Measurements from ENCODE around the gene FRYL. TPM values are rescaled to one million over a fixed set of nuclear protein-coding genes. Genes with fewer than 3 reads are reported as not detected.
"Not testable (repeated sequence)": the region's sequence is repeated elsewhere in the genome, so short reads cannot be mapped to it uniquely, and the experiment has no call there.

FRYL gene
- total and polyA plus RNA-seq, 9 donors, result 14.9 to 38.3 (median 20.3) TPM

DNA sequence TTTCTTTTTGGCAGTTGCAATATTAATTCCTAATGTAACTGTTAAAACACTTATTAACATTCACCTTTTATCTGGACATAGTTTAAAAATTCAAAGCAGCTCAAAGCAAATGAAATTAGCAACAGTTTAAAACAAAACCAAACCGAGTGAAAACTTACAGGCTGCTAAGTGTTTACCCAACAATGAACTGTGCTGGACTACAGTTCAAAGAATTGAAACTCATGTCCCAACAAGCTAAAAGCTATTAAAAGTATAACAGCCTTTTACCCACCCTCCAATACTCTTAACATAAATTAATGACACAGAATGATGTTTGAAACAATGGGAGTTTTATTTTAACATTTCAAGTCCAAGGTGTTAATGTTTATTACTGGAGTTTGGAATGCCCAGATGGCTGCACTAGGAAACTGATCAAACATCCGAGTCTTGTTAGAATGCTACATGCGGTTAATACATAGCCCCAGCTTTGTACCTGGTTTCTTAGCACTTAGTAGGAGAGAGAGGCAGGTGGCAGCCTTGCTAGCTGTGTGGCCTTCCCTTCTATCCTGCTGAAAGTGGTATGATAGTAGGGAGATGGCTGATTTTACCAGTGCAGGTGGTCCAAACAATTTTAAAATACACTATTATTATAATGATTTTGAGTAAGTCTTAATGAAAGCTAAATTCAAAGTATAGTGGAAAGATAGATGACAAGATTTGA, 21.1 kb upstream of the FRYL start:
- no peak for DNase-seq
- H3K9me3 ChIP-seq (replicated peaks; ENCODE audit: control insufficient read depth, low read depth, low read length), result no peaks in the 10 kb centered on the region
- H3K36me3 ChIP-seq (ENCODE audit: control insufficient read depth, insufficient read depth, low read length), result no peaks in the 10 kb centered on the region
- no peaks in the 10 kb centered on the region for H3K27me3 ChIP-seq (ENCODE audit: control insufficient read depth, insufficient read depth, low read length)
- H3K27ac ChIP-seq (ENCODE audit: low read length), result no peak overlapping the region
- no CpG with 5 or more reads among the region's 3 CpGs for WGBS (ENCODE audit: insufficient coverage)
- peaks cover 2% of the 10 kb centered on the region for H3K4me1 ChIP-seq (ENCODE audit: control insufficient read depth, insufficient read depth, low read length)
- no peak overlapping the region for H3K4me3 ChIP-seq (ENCODE audit: low read length)

DNA sequence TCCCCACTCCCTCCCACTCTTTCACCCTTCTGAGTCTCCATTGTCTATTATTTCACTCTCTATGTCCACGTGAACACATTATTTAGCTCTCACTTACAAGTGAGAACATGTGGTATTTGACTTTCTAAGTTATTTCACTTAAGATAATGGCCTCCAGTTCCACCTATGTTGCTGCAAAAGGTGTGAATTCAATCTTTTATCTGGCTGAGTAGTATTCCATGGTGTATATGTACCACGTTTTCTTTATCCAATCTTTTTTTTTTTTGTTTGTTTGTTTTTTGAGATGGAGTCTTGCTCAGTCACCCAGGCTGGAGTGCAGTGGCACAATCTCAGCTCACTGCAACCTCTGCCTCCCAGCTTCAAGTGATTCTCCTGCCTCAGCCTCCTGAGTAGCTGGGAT, 20.1 kb upstream of the FRYL start:
- H3K27me3 ChIP-seq (ENCODE audit: control insufficient read depth, insufficient read depth, low read length); H3K9me3 ChIP-seq (replicated peaks; ENCODE audit: control insufficient read depth, low read depth, low read length); H3K36me3 ChIP-seq (ENCODE audit: control insufficient read depth, insufficient read depth, low read length); DNase-seq; H3K4me3 ChIP-seq (ENCODE audit: low read length); H3K27ac ChIP-seq (ENCODE audit: low read length); H3K4me1 ChIP-seq (ENCODE audit: control insufficient read depth, insufficient read depth, low read length): not testable (repeated sequence)
- WGBS (ENCODE audit: insufficient coverage), result no CpG with 5 or more reads among the region's 2 CpGs

DNA sequence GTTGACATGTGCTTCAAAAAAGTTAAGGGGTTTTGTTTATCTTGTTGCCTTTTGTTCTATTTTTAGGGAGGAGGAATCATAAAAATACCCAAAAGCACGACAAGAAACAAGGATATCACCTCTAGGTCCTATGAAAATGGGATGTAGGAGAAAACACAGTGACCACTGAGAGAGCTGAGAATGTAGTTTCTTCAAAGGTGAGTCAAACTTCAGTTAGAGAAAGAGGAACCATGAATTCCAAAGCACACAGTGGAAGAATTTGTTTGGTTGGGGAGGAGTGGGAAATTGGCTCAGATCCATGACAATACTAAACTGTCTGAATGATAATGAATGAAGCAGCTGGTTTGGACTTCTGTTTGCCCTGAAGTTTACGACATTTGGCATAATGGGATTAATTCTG, 19.1 kb upstream of the FRYL start:
- Histone ChIP-seq H3K27me3 (ENCODE audit: control insufficient read depth, insufficient read depth, low read length) (no peaks in the 10 kb centered on the region), H3K4me1 (ENCODE audit: control insufficient read depth, insufficient read depth, low read length) (peaks cover 2% of the 10 kb centered on the region), H3K36me3 (ENCODE audit: control insufficient read depth, insufficient read depth, low read length) (no peaks in the 10 kb centered on the region), H3K4me3 (ENCODE audit: low read length) (no peak overlapping the region), H3K9me3 (replicated peaks; ENCODE audit: control insufficient read depth, low read depth, low read length) (no peaks in the 10 kb centered on the region), H3K27ac (ENCODE audit: low read length) (no peak overlapping the region)
- no peak for DNase-seq
- WGBS (ENCODE audit: insufficient coverage), result no CpG with 5 or more reads among the region's 2 CpGs

DNA sequence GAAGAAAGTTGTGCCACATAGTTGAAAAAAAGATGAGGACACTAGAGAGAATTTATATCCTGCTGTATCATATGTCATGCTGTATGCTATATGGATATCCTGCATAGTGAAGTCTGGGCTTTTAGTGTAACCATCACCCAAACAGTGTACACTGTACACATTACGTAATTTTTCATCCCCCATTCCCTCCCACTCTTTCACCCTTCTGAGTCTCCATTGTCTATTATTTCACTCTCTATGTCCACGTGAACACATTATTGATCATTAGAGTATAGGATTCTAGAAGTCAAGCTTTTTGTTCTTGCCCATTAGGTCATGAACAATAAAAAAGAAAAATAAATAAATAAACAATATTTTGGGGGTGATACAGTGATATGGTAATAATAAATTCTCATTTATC, 18.0 kb upstream of the FRYL start:
- H3K9me3 ChIP-seq (replicated peaks; ENCODE audit: control insufficient read depth, low read depth, low read length), result no peaks in the 10 kb centered on the region
- H3K36me3 ChIP-seq (ENCODE audit: control insufficient read depth, insufficient read depth, low read length), result no peaks in the 10 kb centered on the region
- H3K27me3 ChIP-seq (ENCODE audit: control insufficient read depth, insufficient read depth, low read length), result no peaks in the 10 kb centered on the region
- H3K27ac ChIP-seq (ENCODE audit: low read length), result no peak overlapping the region
- DNase-seq, result no peak
- H3K4me1 ChIP-seq (ENCODE audit: control insufficient read depth, insufficient read depth, low read length), result peaks cover 2% of the 10 kb centered on the region
- no CpG with 5 or more reads among the region's 2 CpGs for WGBS (ENCODE audit: insufficient coverage)
- H3K4me3 ChIP-seq (ENCODE audit: low read length), result no peak overlapping the region

DNA sequence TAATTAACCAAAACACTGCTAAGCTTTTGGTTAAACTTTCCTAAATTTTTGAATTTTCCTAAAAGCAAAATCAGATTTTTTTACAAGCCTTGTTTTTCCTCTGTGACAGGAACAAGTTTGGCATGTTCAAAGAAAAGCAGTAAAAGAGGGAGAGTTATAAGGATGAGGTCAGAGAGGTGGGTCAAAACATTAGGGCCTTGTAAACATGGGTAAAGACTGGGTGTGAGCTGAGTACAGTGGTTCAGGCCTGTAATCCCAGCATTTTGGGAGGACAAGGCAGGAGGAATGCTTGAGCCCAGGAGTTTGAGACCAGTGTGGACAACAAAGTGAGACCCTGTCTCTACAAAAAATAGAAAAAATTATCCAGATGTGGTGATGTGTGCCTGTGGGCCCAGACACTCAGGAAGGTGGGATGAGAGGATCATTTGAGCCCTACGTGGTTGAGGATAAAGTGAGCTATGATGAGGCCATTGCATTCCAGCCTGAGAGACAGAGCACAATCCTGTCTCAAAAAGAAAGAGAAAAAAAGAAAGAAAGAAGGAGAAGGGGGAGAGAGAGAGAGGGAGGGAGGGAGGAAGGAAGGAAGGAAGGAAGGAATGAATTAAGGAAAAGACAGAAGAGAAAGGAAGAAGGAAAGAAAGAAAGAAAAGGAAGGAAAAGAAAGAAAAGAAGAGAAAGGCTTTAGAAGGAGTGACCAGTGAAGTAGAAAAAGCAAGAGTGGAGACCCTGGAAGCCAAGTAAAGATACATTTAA, 17.0 kb upstream of the FRYL start:
- WGBS (ENCODE audit: insufficient coverage), result 25% methylated on average over 1 of the region's 1 CpG

DNA sequence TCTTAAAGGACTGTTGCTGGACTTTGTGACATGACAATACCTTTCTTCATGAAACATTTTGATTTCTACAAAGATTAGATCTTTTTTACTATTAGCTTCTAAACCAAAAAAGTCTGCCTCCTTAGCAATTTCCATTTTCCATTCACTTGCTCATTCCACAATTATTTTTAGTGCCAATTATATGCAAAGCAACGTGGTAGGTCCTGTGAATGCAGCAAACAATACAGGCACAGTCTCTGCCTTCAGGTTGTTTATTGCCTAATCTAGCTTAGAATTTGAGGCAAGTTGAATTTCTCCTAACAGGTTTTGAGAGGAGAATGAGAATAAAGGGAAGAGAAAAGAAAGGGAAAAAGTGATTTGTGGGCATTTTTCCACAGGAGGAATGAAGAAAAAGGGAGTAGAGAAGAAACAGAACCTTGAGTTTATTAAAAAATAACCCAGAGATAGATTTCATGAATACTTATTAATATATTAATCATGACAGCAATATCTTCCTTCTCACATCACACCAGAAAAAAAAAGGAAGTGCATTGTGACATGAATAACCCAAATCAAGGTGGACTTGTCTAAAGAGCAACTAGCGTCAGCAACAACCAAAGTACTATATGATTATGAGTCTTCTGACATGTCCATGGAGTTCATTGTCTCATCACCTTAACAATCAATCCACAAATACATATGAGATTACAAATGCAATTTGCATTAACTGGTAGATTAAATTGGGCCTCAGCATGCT, 16.3 kb upstream of the FRYL start:
- WGBS (ENCODE audit: insufficient coverage), result no CpG with 5 or more reads among the region's 2 CpGs

More for the DNA sequence above, 17.0 kb upstream of the FRYL start:
- no peaks in the 10 kb centered on the region for H3K9me3 ChIP-seq (replicated peaks; ENCODE audit: control insufficient read depth, low read depth, low read length)
- DNase-seq, result no peak
- H3K27me3 ChIP-seq (ENCODE audit: control insufficient read depth, insufficient read depth, low read length), result no peaks in the 10 kb centered on the region
- no peaks in the 10 kb centered on the region for H3K36me3 ChIP-seq (ENCODE audit: control insufficient read depth, insufficient read depth, low read length)
- H3K27ac ChIP-seq (ENCODE audit: low read length), result no peak overlapping the region
- H3K4me1 ChIP-seq (ENCODE audit: control insufficient read depth, insufficient read depth, low read length), result peaks cover 2% of the 10 kb centered on the region
- no peak overlapping the region for H3K4me3 ChIP-seq (ENCODE audit: low read length)

DNA sequence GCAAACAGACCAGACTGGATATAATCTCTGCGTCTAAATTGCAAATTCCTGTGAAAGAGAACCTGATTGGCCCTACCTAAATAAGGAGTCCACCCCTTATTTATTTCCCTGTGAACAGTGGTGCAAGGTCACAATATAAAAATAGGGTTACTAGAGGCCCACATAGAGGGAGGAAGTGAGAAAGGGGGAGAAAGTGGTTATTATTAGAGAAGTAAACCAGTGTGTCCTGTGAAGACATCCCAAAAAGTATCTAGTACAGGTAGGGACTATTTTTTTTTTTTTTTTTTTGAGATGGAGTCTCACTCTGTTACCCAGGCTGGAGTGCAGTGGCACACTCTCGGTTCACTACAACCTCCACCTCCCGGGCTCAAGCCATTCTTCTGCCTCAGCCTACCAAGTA, 15.0 kb upstream of the FRYL start:
- Histone ChIP-seq H3K9me3 (replicated peaks; ENCODE audit: control insufficient read depth, low read depth, low read length) (no peaks in the 10 kb centered on the region), H3K4me3 (ENCODE audit: low read length) (no peak overlapping the region), H3K4me1 (ENCODE audit: control insufficient read depth, insufficient read depth, low read length) (no peaks in the 10 kb centered on the region), H3K27ac (ENCODE audit: low read length) (no peak overlapping the region), H3K27me3 (ENCODE audit: control insufficient read depth, insufficient read depth, low read length) (no peaks in the 10 kb centered on the region), H3K36me3 (ENCODE audit: control insufficient read depth, insufficient read depth, low read length) (no peaks in the 10 kb centered on the region)
- no CpG with 5 or more reads among the region's 3 CpGs for whole genome bisulfite sequencing (ENCODE audit: insufficient coverage)
- DNase-seq, result no peak

More for the DNA sequence above, 16.3 kb upstream of the FRYL start:
- no peak overlapping the region for H3K4me3 ChIP-seq (ENCODE audit: low read length)
- no peak for DNase-seq
- peaks cover 1% of the 10 kb centered on the region for H3K4me1 ChIP-seq (ENCODE audit: control insufficient read depth, insufficient read depth, low read length)
- H3K27me3 ChIP-seq (ENCODE audit: control insufficient read depth, insufficient read depth, low read length), result no peaks in the 10 kb centered on the region
- no peaks in the 10 kb centered on the region for H3K36me3 ChIP-seq (ENCODE audit: control insufficient read depth, insufficient read depth, low read length)
- no peaks in the 10 kb centered on the region for H3K9me3 ChIP-seq (replicated peaks; ENCODE audit: control insufficient read depth, low read depth, low read length)
- H3K27ac ChIP-seq (ENCODE audit: low read length), result no peak overlapping the region

DNA sequence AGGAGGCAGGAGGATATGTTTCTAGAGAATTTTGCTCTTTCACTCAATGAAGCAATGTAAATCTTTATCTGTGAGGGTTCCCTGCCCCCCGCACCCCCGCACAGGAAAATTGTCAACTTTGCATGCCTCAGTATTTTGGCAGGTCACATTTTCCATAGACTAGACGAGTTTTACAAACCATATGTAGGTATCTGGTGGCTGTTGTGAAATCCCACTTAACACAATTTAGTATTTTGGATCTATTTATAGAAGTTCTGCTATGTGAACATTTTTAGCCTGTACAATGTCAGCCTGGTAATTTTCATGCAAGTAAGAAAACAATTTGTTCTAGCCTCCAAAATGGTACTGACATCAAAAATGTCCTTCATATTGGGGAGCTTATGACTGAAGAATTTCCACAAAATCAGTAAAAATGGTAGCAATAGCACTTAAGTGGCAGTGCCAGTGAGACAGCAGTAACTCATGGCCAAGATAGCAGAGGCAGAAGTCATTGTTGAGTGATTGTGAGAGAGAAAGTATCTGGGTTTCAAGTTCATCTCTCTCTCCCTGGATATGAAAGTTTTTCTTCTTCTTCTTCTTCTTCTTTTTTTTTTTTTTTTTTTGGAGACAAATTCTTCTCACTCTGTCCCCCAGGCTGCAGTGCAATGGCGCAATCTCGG, 12.4 kb upstream of the FRYL start:
- H3K4me3 ChIP-seq (ENCODE audit: low read length), result no peak overlapping the region
- DNase-seq, result no peak
- H3K27me3 ChIP-seq (ENCODE audit: control insufficient read depth, insufficient read depth, low read length), result no peaks in the 10 kb centered on the region
- no peaks in the 10 kb centered on the region for H3K4me1 ChIP-seq (ENCODE audit: control insufficient read depth, insufficient read depth, low read length)
- H3K36me3 ChIP-seq (ENCODE audit: control insufficient read depth, insufficient read depth, low read length), result no peaks in the 10 kb centered on the region
- no peaks in the 10 kb centered on the region for H3K9me3 ChIP-seq (replicated peaks; ENCODE audit: control insufficient read depth, low read depth, low read length)
- H3K27ac ChIP-seq (ENCODE audit: low read length), result no peak overlapping the region
- no CpG with 5 or more reads among the region's 5 CpGs for WGBS (ENCODE audit: insufficient coverage)

DNA sequence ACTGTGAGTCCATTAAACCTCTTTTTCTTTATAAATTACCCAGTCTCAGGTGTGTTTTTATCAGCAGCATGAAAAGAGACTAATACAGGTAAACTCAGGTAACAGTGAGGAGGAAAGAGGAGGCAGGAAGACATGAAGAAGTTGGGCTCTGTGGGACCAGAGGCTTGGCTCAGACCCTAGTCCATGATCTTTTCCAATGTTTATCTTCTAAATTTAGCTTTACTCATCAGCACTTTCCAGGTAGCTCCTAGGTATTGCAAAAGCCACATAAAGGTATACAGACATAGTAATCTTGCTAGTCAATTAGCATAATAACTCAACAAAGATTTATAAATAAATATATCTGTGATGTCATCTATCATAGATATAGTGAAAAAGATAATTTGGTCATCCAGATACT, 11.2 kb upstream of the FRYL start:
- no peaks in the 10 kb centered on the region for H3K36me3 ChIP-seq (ENCODE audit: control insufficient read depth, insufficient read depth, low read length)
- no peaks in the 10 kb centered on the region for H3K9me3 ChIP-seq (replicated peaks; ENCODE audit: control insufficient read depth, low read depth, low read length)
- no peak for DNase-seq
- no peak overlapping the region for H3K4me3 ChIP-seq (ENCODE audit: low read length)
- H3K27me3 ChIP-seq (ENCODE audit: control insufficient read depth, insufficient read depth, low read length), result no peaks in the 10 kb centered on the region
- no peaks in the 10 kb centered on the region for H3K4me1 ChIP-seq (ENCODE audit: control insufficient read depth, insufficient read depth, low read length)
- no peak overlapping the region for H3K27ac ChIP-seq (ENCODE audit: low read length)

DNA sequence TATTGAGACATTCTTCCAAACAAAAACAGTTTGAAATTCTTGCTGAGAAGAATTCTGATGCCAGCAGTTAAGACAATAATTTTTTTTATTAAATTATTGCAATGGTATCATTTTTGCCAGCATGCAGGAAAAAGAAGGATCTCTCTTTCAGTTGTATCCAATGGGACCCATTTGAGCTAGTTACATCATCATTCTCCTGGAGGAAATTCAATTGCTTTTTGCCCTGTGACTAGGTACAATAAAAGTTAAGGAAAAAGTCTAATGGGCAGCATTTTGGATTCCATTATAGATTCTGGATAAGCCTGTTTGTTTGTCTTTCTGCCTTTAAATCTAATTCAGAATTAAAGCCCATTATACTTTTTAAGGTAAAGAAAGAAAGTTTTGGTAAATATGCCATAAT, 10.5 kb upstream of the FRYL start:
- H3K4me3 ChIP-seq (ENCODE audit: low read length), result no peak overlapping the region
- H3K27ac ChIP-seq (ENCODE audit: low read length), result no peak overlapping the region
- no peaks in the 10 kb centered on the region for H3K27me3 ChIP-seq (ENCODE audit: control insufficient read depth, insufficient read depth, low read length)
- no peaks in the 10 kb centered on the region for H3K36me3 ChIP-seq (ENCODE audit: control insufficient read depth, insufficient read depth, low read length)
- H3K9me3 ChIP-seq (replicated peaks; ENCODE audit: control insufficient read depth, low read depth, low read length), result no peaks in the 10 kb centered on the region
- no peak for DNase-seq
- H3K4me1 ChIP-seq (ENCODE audit: control insufficient read depth, insufficient read depth, low read length), result no peaks in the 10 kb centered on the region
